ENCODE data around the gene KIAA0753.
"Not testable (repeated sequence)": the region's sequence is repeated elsewhere in the genome, so short reads cannot be mapped to it uniquely, and the experiment has no call there.

The KIAA0753 gene

GRCh38 chr17:6668727-6669425 lies 28.4 kb upstream of the KIAA0753 start:
- DNase-seq (ENCODE audit: low read depth in 2 of 2), result no peak

DNA sequence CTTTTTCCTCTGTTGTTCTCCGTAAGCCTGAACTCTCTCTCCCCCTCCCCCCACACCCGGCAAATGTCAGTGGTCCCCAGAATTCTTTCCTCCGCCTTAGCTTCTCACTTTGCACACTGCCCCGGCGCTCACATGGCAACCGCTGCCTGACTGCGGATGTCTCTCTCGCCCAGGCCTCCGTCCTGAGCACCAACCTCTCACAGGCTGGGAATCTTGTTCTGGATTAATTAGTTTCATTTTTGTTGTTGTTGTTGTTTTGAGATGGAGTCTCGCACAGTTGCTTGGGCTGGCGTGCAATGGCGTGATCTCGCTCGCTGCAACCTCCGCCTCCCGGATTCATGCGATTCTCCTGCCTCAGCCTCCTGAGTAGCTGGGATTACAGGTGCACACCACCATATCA lies 27.7 kb upstream of the KIAA0753 start:
- DNase-seq (ENCODE audit: low read depth in 2 of 2), result no peak

GRCh38 chr17:6667516-6667915 lies 27.0 kb upstream of the KIAA0753 start:
- no peak for DNase-seq (ENCODE audit: low read depth in 2 of 2)

DNA sequence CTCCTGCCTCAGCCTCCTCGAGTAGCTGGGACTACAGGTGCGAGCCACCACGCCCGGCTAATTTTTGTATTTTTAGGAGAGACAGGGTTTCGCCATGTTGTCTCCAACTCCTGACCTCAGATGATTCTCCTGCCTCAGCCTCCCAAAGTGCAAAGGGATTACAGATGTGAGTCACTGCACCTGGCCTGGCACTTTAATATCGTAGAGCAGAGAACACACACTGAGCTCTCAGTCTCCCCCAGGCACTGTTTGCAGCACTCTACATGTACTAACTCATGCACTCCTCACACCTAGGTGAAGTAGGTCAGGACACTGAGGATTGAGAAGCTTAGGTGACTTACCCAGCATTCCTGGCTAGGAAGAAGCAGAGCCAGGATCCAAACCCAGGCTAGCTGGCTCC lies 26.0 kb upstream of the KIAA0753 start:
- no peak for DNase-seq (ENCODE audit: low read depth in 2 of 2)

GRCh38 chr17:6666077-6666521 lies 25.6 kb upstream of the KIAA0753 start:
- peak in 1 of 2 donors; percentile 34 for DNase-seq (ENCODE audit: low read depth in 2 of 2)

DNA sequence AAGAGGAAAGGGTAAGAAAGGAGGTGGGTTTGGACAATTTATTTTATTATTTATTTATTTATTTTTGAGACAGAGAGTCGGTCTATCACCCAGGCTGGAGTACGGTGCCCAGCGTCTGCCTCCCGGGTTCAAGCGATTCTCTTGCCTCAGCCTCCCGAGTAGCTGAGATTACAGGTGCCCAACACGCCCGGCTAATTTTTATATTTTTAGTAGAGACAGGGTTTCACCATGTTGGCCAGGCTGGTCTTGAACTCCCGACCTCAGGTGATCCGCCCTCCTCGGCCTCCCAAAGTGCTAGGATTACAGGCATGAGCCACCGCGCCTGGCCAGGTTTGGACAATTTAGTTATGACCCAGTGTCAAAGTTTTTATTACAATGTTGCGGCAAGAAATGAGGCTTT lies 22.7 kb upstream of the KIAA0753 start:
- not testable (repeated sequence) for DNase-seq (ENCODE audit: low read depth in 2 of 2)

DNA sequence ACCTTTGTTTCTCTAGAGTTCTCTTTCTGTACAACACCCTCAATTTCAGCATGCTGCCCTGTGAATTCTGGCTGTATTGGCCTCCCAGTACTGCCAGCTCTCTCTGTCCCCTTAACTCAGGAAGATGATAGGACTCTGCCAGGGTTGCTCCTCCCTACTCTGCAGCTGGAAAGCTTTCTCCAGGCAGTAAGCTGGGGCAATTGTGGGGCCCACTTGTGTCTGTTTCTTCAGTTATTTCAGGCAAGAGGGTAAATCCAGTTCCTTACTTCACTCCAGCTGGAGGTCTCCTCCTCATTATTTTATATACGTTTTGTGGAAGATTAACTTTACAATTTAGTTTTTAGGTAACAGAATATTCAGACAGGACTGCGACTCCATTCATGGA lies 20.9 kb upstream of the KIAA0753 start:
- DNase-seq (ENCODE audit: low read depth in 2 of 2), result no peak

DNA sequence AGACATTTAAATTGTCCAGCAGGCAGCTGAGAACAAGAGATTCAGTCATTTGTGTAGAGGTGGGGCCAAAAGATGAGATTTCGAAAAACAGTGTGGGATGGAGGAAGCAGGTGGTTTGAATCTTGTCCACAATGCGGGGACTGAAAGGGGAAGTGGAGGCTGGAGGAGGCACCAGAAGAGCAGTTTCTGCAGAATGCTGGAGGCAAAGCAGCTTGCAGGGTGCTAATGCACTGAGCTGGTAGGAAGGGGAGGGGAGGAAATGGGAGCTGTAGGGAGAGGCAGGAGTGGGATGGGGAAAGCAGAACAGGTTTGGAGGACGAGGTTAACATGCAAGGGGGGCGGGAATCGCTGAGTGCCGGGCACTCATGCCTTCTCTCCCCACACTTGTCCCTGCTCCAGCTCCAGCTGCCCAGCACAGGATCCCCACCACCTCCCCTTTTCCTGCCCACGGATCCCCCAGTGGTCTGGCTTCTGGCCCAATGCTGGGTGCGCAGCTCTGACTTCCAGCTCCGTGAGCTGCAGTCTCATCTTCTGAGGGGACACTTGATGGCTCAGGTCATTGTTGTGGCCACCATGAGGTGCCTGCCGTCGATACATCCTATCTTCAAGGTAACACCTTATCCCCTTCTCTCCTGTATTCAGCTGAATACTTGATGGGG lies 20.4 kb upstream of the KIAA0753 start:
- DNase-seq (ENCODE audit: low read depth in 2 of 2), result no peak

DNA sequence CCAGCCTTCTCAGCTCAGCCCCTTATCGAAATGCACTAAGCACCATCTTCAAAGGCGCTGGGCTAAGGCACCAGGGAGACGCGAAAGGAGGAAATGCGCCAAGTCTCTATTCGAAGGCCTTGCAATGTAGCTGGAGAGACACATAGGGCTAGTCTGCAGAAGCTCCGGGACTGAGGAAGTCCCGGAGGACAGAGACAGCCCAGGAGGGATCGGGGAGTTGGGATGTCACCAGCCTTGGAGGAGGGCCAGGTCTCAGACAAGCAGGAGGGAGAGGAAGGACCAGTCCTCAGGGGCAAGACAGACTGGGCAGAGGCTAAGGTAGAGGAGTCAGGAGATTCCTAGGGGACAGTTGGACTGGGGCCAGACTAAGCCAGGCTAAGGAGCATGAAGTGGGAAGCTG lies 19.6 kb upstream of the KIAA0753 start:
- no peak for DNase-seq (ENCODE audit: low read depth in 2 of 2)

DNA sequence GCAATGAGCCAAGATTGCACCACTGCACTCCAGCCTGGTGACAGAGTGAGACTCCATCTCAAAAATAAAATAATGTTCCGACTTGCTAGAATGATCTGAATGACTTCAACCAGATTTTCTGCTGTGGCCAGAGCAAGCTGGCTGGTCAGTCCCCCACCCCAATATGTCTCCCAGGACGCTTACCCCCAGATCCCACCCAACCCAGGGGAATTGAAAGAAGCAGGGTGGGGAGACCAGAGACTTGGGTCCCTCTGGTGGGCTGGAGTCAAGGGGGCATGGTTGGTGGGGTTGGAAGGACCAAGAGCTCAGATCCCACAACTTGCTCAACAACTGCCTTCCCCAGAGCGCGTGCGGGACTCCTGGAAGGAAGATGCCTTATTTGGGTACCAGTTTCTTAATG lies 17.9 kb upstream of the KIAA0753 start:
- not testable (repeated sequence) for DNase-seq (ENCODE audit: low read depth in 2 of 2)

DNA sequence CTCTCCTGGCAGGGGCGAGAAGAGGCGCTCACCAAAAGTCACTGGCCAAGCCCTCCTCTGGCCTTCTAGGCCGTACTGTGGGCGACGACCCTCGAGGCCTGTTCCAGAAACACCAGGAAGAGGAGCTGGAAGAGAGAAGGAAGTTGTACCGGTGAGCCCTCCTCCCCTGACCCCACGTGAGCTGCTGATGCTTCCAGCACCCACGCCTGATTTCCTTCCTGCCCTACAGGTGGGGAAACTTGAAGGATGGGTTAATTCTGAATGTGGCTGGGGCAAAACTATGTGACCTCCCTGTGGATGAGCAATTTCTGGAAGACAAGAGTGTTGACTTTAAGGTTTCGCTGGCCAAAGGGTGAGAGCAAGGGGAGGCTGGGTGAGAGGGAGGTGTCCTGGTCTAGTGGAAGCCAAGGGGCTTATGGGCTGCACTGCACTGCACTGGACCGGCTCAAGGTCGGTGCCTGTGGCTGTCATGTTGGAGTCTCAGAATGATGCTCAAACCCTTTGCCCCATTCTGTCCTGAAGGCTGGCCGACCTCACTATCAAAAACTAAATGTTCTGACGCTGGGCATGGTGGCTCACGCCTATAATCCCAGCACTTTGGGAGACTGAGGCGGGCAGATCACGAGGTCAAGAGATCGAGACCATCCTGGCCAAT lies 17.2 kb upstream of the KIAA0753 start:
- no peak for DNase-seq (ENCODE audit: low read depth in 2 of 2)

- peak in 1 of 2 donors; percentile 59 for DNase-seq (ENCODE audit: low read depth in 2 of 2)
These were observed 16.5 kb upstream of the KIAA0753 start for GRCh38 chr17:6656797-6657632.

- DNase-seq (ENCODE audit: low read depth in 2 of 2), result not testable (repeated sequence)
These were observed 15.3 kb upstream of the KIAA0753 start for GRCh38 chr17:6655732-6656361.

GRCh38 chr17:6654841-6655731 lies 14.6 kb upstream of the KIAA0753 start:
- no peak for DNase-seq (ENCODE audit: low read depth in 2 of 2)

GRCh38 chr17:6651919-6652452 lies 11.5 kb upstream of the KIAA0753 start:
- DNase-seq (ENCODE audit: low read depth in 2 of 2), result no peak

- DNase-seq (ENCODE audit: low read depth in 2 of 2), result peak; percentile 92 to 95
These were observed 10.9 kb upstream of the KIAA0753 start, which contains the start of the genes C17orf100 and MED31 for GRCh38 chr17:6651354-6651918. Gene C17orf100, plus strand, starts transcription at chr17:6651762. Its CDS starts 152 bp downstream, at chr17:6651914. Gene MED31, minus strand, starts transcription at chr17:6651605. Its CDS starts 77 bp downstream, at chr17:6651528.

DNA sequence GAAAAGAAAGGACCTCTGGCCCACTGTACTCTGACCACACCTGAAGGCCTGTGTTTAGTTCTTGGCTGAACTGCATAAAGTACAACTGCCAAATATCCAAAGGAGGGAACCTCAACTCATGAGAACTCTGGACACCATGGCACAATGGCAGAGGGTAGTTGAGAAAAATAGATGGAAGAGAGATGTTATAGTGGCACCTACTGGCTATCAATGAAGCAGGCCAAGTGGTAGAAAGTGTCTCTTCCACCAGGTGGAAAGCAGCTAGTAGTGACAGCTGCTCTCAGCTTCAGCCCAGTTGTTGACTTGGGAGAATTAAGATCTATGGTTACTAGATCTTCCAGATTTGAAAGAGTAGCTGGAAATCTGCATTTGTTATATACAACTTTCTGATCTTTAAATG lies 7.7 kb upstream of the KIAA0753 start:
- DNase-seq (ENCODE audit: low read depth in 2 of 2), result no peak

GRCh38 chr17:6643451-6644125 lies 3.1 kb upstream of the KIAA0753 start:
- DNase-seq (ENCODE audit: low read depth in 2 of 2), result no peak

- no peak for DNase-seq (ENCODE audit: low read depth in 2 of 2)
These were observed 2.1 kb upstream of the KIAA0753 start for GRCh38 chr17:6642592-6642991.

Data from stimulated activated CD4-positive, alpha-beta T cell treated with anti-CD3 and anti-CD28 coated beads, Interleukin-4, amount 100 ng/mL, for 48 hours (primary cell).